DND-41 (cell line): ENCODE measurements around the gene SLC25A28.

Experiments used
- EZH2 ChIP-seq: IDR thresholded peaks from 3 replicates; pipeline ENCODE4 v1.6.1; 2012; ENCODE audit warnings: borderline replicate concordance, low read depth, mild to moderate bottlenecking, moderate library complexity, low read length, inconsistent platforms; ENCODE audit not compliant: severe bottlenecking
- TF ChIP-seq, protein P1 (sequence below): IDR thresholded peaks from 2 replicates; pipeline ENCODE4 v1.5.1; 2012; ENCODE audit warnings: borderline replicate concordance, low read length, moderate library complexity, mild to moderate bottlenecking; ENCODE audit not compliant: poor library complexity, severe bottlenecking; ENCODE audit errors: extremely low read depth

DNA sequence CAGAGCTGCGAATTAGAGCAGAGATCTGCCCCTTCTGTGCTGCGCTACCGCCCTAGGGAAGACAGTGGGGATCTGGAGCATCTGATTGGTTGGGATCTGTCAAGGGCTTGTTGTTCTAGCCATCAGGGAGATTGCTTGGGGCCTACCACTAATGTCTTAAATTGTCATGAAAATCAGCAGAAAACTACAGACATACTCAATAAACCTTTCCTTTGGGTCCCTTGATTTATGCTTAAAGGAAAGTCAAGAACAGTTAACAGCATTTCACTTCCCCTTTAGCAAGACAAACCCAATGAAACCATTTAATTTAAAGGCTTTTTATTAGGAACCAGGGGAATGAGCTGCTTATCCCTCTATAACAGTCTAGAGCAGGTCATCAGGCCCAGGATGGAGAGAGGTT lies 10.0 kb downstream of the SLC25A28 start:
- TF ChIP-seq, protein P1, sequence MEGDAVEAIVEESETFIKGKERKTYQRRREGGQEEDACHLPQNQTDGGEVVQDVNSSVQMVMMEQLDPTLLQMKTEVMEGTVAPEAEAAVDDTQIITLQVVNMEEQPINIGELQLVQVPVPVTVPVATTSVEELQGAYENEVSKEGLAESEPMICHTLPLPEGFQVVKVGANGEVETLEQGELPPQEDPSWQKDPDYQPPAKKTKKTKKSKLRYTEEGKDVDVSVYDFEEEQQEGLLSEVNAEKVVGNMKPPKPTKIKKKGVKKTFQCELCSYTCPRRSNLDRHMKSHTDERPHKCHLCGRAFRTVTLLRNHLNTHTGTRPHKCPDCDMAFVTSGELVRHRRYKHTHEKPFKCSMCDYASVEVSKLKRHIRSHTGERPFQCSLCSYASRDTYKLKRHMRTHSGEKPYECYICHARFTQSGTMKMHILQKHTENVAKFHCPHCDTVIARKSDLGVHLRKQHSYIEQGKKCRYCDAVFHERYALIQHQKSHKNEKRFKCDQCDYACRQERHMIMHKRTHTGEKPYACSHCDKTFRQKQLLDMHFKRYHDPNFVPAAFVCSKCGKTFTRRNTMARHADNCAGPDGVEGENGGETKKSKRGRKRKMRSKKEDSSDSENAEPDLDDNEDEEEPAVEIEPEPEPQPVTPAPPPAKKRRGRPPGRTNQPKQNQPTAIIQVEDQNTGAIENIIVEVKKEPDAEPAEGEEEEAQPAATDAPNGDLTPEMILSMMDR, result no peak
- no peak for TF ChIP-seq EZH2
